Activated CD4-positive, alpha-beta T cell treated with anti-CD3 and anti-CD28 coated beads, Interleukin-2, Interleukin-6, amounts not matched to agents 100 ng/mL and 50 ng/mL, durations not matched to agents 16 hours and 8 hours (primary cell): ENCODE measurements around the gene DMKN.

Experiments
- DNase-seq: peaks from one replicate; pipeline ENCODE4 v3.0.0-alpha.2; 2020

The DMKN gene

GRCh38 chr19:35549174-35549788 is 35.8 kb upstream of the DMKN start:
- peak; percentile 76 for DNase-seq

- no peak for DNase-seq
Observed at GRCh38 chr19:35546532-35546931, 33.1 kb upstream of the DMKN start.

GRCh38 chr19:35545855-35546381 is 32.5 kb upstream of the DMKN start:
- peak; percentile 83 for DNase-seq

GRCh38 chr19:35545001-35545854 is 31.8 kb upstream of the DMKN start, which contains the start of gene TMEM147:
Gene TMEM147, plus strand, starts transcription at chr19:35545626. Its CDS starts 114 bp downstream, at chr19:35545740.
- peak; percentile 91 for DNase-seq

GRCh38 chr19:35544110-35544802 is 30.8 kb upstream of the DMKN start:
- no peak for DNase-seq

- DNase-seq, result no peak
Observed at GRCh38 chr19:35543280-35544109, 30.0 kb upstream of the DMKN start.

- DNase-seq, result no peak
Observed at GRCh38 chr19:35542209-35542608, 28.8 kb upstream of the DMKN start.

GRCh38 chr19:35540356-35540927 is 27.0 kb upstream of the DMKN start:
- DNase-seq, result no peak

GRCh38 chr19:35539850-35540249 is 26.4 kb upstream of the DMKN start:
- no peak for DNase-seq

GRCh38 chr19:35539314-35539713 is 25.9 kb upstream of the DMKN start:
- no peak for DNase-seq

- DNase-seq, result no peak
Observed at GRCh38 chr19:35534803-35535480, 21.5 kb upstream of the DMKN start.

- peak; percentile 22 for DNase-seq
Observed at GRCh38 chr19:35533822-35534392, 20.5 kb upstream of the DMKN start.

- DNase-seq, result no peak
Observed at GRCh38 chr19:35533201-35533821, 19.9 kb upstream of the DMKN start, which contains the start of gene GAPDHS. Gene GAPDHS, plus strand, starts transcription at chr19:35533456. Its CDS starts 72 bp downstream, at chr19:35533528.

- no peak for DNase-seq
Observed at GRCh38 chr19:35531291-35531690, 17.8 kb upstream of the DMKN start.

GRCh38 chr19:35529241-35530218 is 16.1 kb upstream of the DMKN start:
- DNase-seq, result no peak

- DNase-seq, result no peak
Observed at GRCh38 chr19:35528218-35529038, 15.0 kb upstream of the DMKN start, which contains the start of gene SBSN. Gene SBSN, minus strand, starts transcription at chr19:35528311. Its CDS starts 30 bp downstream, at chr19:35528281.

- DNase-seq, result no peak
Observed at GRCh38 chr19:35525873-35526272, 12.4 kb upstream of the DMKN start.

GRCh38 chr19:35524181-35524837 is 10.9 kb upstream of the DMKN start:
- no peak for DNase-seq
